Stimulated activated CD8-positive, alpha-beta memory T cell treated with anti-CD3 and anti-CD28 coated beads, Interleukin-12 subunit alpha, Interleukin-12 subunit beta, amount 100 ng/mL, for 1 hour (primary cell): Measurements from ENCODE around the gene TIMM10.
A peak's percentile ranks its signal among the peaks of the same experiment; 100 is the strongest.

Experiments
- DNase-seq: peaks from one replicate; pipeline ENCODE4 v3.0.0-alpha.2; 2020; ENCODE audit warnings: low read depth

Gene TIMM10

GRCh38 chr11:57482782-57483561 is 47.6 kb downstream of the TIMM10 start:
- no peak for DNase-seq

DNA sequence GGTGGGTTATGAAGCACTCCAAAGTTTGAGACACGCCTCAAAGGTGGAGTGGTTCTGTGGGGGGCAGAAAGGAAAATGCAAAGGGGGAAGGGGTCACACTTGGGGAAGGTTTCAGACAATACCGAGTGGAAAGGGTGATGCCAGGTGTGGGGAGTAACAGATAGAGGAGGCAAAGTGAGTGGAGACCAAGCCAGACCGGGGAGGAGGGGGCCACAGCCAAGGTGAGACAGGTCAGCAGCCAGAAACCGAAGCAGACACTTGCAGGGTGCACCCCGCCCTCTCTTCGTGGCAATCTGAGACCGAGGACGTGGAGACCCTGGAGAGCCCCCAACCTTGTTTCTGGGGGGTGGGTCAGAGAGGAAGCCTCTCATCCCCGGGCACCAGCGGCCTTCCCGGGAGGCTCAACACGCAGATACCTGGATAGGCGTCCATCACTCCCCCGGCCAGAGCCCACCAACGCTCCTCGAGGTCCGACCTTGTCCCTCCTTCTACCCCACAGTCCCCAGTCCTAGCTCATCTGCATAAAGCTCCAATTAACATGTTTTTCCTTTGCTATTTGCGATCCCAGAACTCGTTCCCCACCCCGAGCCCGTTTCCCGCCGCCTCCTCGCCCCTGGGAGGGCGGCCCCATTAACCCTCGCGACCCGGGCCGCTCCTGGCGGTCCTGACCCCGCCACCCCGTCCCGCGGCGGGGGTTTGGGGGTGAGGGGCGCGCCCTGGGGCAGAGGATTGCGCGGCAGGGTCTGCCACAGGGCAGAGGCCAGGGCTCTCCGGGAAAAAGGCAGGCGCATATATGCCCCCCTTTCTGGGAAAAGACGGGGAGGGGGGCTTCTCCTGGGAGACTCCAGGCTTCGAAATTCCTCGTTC is 48.4 kb downstream of the TIMM10 start:
- DNase-seq: no peak

- DNase-seq: no peak
Observed at GRCh38 chr11:57481315-57481714, 49.2 kb downstream of the TIMM10 start.

DNA sequence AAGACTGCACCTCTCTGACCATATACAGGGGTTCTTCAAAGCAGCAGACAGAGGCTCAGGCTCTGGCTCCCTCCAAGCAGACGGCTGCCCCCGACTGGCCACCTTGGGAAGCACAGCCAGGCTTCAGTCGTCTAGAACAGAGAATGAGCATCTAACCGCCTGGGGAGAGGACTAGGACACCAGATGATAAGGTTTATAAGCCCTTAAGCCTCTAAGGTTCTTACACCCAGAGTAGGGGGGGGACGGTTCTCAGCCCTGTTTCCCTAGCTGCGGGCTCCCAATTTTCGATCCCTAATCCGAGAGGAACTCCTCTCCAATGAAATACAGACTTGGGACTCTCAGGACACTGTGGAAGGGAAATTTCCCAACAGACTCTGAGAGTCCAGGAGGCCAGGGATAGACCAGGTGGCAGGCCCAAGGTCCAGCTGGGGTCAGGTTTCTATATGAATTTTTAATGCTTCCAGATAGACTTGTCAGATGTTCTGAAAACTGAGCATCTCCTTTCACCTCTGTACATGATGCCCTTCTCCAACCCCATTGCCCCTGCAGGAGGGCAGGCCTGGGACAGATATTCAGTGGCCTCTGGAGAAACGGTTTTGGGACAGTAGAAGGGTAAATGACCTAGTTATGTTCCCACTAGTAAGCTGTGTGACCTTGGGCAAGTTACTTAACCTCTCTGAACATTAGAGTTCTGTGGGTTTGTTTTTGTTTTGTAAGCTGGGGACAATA is 50.0 kb downstream of the TIMM10 start:
- peak; percentile 46 for DNase-seq

DNA sequence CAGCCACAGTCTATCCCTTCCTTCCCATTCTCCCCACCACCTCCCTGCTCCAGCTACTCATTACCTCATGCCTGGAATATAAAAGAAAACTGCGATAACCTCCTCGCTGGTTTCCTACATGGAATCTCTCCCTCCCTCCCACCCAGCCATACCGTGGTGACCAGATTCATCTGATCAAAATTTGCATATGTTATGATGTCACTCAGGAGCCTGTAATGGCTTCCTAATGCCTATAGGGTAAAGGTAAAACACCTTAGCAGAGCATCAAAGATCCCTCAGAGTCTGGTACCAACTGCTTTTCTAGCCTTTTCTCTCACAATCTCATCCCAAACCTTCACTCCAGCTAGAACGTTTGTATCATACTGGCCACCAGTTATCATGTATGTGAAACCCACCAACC is 50.6 kb downstream of the TIMM10 start:
- DNase-seq: no peak

DNA sequence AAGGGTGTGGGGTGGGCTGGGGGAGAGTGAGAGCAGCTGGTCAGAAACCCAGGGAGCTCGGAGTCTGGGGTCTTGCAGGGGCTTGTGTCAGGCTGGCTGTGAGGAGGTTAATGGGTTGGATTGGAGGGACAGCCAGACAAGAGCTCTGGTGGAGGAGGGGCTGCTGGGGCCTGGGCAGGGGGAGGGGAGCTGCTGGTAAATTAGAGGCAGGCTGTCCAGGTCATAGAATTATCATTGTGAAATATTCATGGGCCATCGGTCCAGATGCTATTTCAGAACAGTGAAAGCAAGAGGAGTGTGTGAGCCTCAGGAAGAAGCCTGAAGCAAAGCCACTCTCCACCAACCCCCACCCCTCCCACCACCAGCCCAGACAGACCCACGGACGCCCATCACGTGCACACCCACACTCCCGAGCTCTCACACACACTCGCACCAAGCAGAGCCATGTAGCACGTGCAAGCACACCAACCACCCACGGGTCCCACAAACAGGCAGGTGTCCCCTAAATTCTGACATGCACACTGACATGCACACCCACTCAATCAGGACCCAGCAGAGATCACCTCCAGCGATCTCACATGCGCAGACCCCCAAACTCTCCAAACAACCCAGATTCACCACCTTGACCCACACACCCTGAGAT is 51.4 kb downstream of the TIMM10 start:
- DNase-seq: no peak
